Adrenal gland (tissue), 5 donors: ENCODE measurements around the gene COL20A1.

Experiments
- POLR2A ChIP-seq, 2 donors: fragments of 450-650 bp; IDR thresholded peaks; one replicate each; pipeline ENCODE4 v1.6.1; 2017; ENCODE audit warnings: antibody characterized with exemption in 2 of 2, mild to moderate bottlenecking in 2 of 2, moderate library complexity in 1 of 2
- TF ChIP-seq, protein P1 (sequence below), 6 experiments: fragments of 450-650 bp in 4 of 6; fragments of 200-600 bp in 2 of 6; sonication (generic) in 1 of 6; IDR thresholded peaks; 1 replicate in 5 of 6; 2 replicates in 1 of 6; pipeline versions ENCODE4 v1.5.1 to v1.8.0; 2016 to 2021; ENCODE audit warnings: antibody characterized with exemption in 6 of 6, mild to moderate bottlenecking in 2 of 6, moderate library complexity in 1 of 6
- donor health status: DM: no; HTN: no; CAD: no.

DNA sequence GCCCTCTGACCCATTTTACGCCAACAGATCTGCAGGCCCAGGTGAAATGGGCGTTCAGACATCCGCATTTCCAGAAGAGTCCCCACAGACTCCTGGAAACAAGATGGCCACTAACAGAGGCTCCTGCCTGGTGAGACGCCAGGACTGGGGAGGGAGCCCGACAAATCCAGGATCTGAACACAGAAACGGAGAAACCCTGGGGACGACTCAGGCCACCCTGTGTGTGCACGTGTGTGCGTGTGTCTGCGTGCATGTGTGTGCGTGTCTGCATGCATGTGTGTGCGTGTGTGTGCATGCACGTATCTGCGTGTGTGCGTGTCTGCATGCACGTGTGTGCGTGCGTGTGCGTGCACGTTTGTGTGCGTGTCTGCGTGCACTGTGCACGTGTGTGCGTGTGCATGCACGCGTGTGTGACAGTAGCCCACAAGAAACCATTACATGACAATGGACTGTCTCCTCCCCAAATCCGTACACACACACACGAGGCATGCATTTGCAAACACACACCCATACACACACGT is 43.3 kb downstream of the COL20A1 start:
- TF ChIP-seq, protein P1, sequence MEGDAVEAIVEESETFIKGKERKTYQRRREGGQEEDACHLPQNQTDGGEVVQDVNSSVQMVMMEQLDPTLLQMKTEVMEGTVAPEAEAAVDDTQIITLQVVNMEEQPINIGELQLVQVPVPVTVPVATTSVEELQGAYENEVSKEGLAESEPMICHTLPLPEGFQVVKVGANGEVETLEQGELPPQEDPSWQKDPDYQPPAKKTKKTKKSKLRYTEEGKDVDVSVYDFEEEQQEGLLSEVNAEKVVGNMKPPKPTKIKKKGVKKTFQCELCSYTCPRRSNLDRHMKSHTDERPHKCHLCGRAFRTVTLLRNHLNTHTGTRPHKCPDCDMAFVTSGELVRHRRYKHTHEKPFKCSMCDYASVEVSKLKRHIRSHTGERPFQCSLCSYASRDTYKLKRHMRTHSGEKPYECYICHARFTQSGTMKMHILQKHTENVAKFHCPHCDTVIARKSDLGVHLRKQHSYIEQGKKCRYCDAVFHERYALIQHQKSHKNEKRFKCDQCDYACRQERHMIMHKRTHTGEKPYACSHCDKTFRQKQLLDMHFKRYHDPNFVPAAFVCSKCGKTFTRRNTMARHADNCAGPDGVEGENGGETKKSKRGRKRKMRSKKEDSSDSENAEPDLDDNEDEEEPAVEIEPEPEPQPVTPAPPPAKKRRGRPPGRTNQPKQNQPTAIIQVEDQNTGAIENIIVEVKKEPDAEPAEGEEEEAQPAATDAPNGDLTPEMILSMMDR (IDR thresholded peaks at IDR 0.05) = no peak
- no peak for TF ChIP-seq POLR2A (IDR thresholded peaks at IDR 0.05)
